ENCODE results near the gene PPP3R1. TPM values are rescaled to one million over a fixed set of nuclear protein-coding genes. Genes with fewer than 3 reads are reported as not detected.

Gene PPP3R1, protein sequence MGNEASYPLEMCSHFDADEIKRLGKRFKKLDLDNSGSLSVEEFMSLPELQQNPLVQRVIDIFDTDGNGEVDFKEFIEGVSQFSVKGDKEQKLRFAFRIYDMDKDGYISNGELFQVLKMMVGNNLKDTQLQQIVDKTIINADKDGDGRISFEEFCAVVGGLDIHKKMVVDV
- total RNA-seq, result 17.2 and 22.6 TPM in 2 replicates

DNA sequence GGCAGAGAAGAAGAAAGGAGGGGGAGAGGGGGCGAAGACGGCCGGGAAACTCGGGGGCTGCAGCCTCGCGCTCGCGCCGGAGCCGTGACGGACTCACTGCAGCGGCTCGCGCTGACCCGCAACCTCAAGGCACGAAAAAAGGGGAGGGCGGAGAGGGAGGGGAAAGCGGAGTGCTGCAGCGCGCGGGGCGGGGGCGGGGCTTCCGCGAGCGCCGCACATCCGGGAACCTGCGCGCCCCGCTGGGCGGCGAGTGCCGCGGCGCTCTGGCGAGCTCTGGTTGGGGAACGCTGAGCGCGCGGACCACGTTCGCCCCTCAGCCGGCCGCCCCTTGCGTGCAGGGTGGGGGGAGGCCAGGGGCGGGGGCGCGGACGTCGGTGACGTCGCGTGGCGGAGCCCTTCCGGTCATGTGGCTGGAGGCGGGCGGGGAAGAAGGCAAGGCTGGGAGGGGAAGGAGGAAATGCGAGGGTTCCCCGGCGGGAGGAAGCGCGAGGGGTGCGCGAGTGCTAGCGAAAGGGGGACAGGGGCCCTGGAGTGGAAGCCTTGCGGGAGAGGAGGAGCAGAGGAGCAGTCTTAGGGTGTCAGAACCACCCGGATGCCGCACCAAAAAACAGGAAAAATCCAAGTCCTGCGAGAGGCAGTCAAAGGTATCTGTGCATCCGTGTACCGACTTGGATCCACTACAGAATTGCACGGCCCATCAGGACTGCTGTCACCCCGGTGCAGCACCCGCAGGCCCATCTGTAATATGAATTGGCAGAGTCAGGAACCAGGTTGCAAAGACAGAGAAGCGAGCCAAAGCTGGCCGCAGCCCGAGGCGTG lies at the start of gene PPP3R1:
Gene PPP3R1 (minus strand): TSS at position 133 of the 819 bp plus-strand sequence. CDS start 405 bp downstream, outside the sequence.

DNA sequence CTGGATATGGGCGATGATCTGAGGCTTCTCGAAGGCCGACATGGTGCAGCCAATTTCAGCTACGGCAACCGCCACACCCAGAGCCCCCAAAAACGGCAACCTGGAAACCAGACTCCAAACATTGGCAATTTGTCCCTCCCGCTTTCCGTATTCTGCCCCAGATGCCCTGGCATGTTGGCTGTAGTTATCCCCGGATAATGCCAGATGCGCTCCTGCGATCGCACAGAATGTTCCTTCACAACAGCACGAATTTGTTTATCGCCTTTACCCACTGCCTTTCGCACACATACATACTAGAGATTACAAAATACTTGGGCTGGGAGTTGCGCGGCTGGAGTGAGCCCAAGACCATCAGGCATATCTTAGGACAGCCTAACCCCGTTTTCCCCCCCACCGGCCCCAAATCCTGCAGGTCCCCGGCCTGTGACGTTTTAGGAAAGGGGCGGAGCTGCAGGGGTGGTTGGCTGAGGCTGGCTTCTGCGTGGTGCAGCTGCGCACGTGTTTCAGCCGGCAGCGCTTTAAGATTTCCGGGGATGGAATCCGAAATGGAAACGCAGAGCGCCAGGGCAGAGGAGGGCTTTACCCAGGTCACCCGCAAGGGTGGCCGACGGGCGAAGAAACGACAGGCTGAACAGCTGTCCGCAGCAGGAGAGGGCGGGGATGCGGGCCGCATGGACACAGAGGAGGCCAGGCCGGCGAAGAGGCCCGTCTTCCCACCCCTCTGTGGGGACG lies 94.8 kb downstream of the PPP3R1 start, which contains the start of gene PNO1:
Gene PNO1 (plus strand): TSS at position 487 of the 732 bp plus-strand sequence. CDS start 47 bp downstream, at position 534.

Other genes starting within 250 kb of the PPP3R1 start
- 12.1 and 12.7 TPM in 2 replicates for gene C1D, start 189.5 kb downstream of the PPP3R1 start, total RNA-seq
- 15.3 and 16.1 TPM in 2 replicates for gene PNO1, start 94.6 kb downstream of the PPP3R1 start, total RNA-seq
- 29.9 and 43.5 TPM in 2 replicates for gene CNRIP1, start 67.4 kb upstream of the PPP3R1 start, total RNA-seq
- gene PLEK, start 112.8 kb upstream of the PPP3R1 start, total RNA-seq, result under 0.01 and 0.09 TPM in 2 replicates
- 0.18 and 0.28 TPM in 2 replicates for gene FBXO48, start 214.8 kb upstream of the PPP3R1 start, total RNA-seq
- gene APLF, start 215.1 kb upstream of the PPP3R1 start, total RNA-seq, result 4.1 and 6.5 TPM in 2 replicates

Data from endothelial cell of coronary artery (primary cell).